T follicular helper cell (primary cell): ENCODE measurements around the gene GALC.

Source experiments
- DNase-seq: peaks from one replicate; pipeline ENCODE4 v3.0.0-alpha.2; 2020; ENCODE audit warnings: low read depth

The GALC gene

GRCh38 chr14:87960013-87960787, 32.8 kb downstream of the GALC start:
- no peak for DNase-seq

- DNase-seq: no peak
These were observed 37.5 kb downstream of the GALC start for GRCh38 chr14:87955501-87955900.

GRCh38 chr14:87952307-87953094, 40.5 kb downstream of the GALC start:
- DNase-seq: no peak

GRCh38 chr14:87944987-87945604, 47.9 kb downstream of the GALC start:
- no peak for DNase-seq

- DNase-seq: no peak
These were observed 52.1 kb downstream of the GALC start for GRCh38 chr14:87940894-87941293.

GRCh38 chr14:87940382-87940781, 52.6 kb downstream of the GALC start:
- DNase-seq: no peak

- DNase-seq: no peak
These were observed 57.1 kb downstream of the GALC start for GRCh38 chr14:87935886-87936285.

- no peak for DNase-seq
These were observed 57.7 kb downstream of the GALC start for GRCh38 chr14:87935081-87935828.

GRCh38 chr14:87934185-87934584, 58.8 kb downstream of the GALC start:
- no peak for DNase-seq

GRCh38 chr14:87916886-87917275, 76.1 kb downstream of the GALC start:
- no peak for DNase-seq

GRCh38 chr14:87916103-87916885, 76.7 kb downstream of the GALC start:
- DNase-seq: no peak

- DNase-seq: no peak
These were observed 84.4 kb downstream of the GALC start for GRCh38 chr14:87908550-87908949.

GRCh38 chr14:87901652-87902051, 91.3 kb downstream of the GALC start:
- DNase-seq: no peak

- no peak for DNase-seq
These were observed 91.7 kb downstream of the GALC start for GRCh38 chr14:87901236-87901635.

GRCh38 chr14:87899228-87899627, 93.8 kb downstream of the GALC start:
- DNase-seq: no peak

- DNase-seq: no peak
These were observed 94.7 kb downstream of the GALC start for GRCh38 chr14:87898301-87898700.

GRCh38 chr14:87896393-87897380, 96.3 kb downstream of the GALC start:
- DNase-seq: no peak

- DNase-seq: no peak
These were observed 98.1 kb downstream of the GALC start for GRCh38 chr14:87894920-87895319.

- DNase-seq: no peak
These were observed 100.2 kb downstream of the GALC start for GRCh38 chr14:87892763-87893162.
